HepG2 (cell line): Measurements from ENCODE around the gene RPP21. TPM values are rescaled to one million over a fixed set of nuclear protein-coding genes. Genes with fewer than 3 reads are reported as not detected.

Experiments
- ATAC-seq: fragments of 200-7000 bp; cut with Tn5 transposase; 3 replicates; pipeline ENCODE4 v1.9.1; 2020; ENCODE audit warnings: mild to moderate bottlenecking, moderate library complexity
- BruUV-seq: library from RNA; stranded (reverse); fragments of 400-500 nt; replicated peaks from 2 replicates; lab custom pipeline; 2021; lab: Mats Ljungman, UMichigan
- CTCF ChIA-PET: fragments of 300-600 bp; formaldehyde crosslinking; extraction: SDS; loops from one replicate; lab custom pipeline; 2021; ENCODE audit warnings: low total read pairs, inconsistent platforms, low intra/inter-chr PET ratio; lab: Yijun Ruan, JAX
- POLR2A ChIA-PET: fragments of 350-600 bp; sonication (Branson Sonifier 250); formaldehyde crosslinking; loops from one replicate; lab custom pipeline; 2020; ENCODE audit warnings: antibody characterized with exemption, inconsistent platforms; lab: Yijun Ruan, JAX
- DNase-seq: peaks from one replicate; pipeline ENCODE4 v3.0.0-alpha.2; 2015; ENCODE audit warnings: low spot score
- FAIRE-seq: peaks from 3 replicates; lab custom pipeline; 2011; peaks lifted over from hg19 to GRCh38; lab: Jason Lieb, UNC
- H2AFZ ChIP-seq: one replicate; pipeline ENCODE4 v1.6.1; 2011; ENCODE audit warnings: low read length, inconsistent platforms
- H3K27ac ChIP-seq: fragments of 300-600 bp; 3 replicates; pipeline ENCODE4 v1.8.0; 2011; ENCODE audit warnings: mixed run types, mild to moderate bottlenecking, mixed read lengths, low read length, inconsistent platforms; ENCODE audit not compliant: insufficient read depth; ENCODE audit errors: extremely low read length
- H3K27me3 ChIP-seq, 2 experiments: fragments of 200-600 bp in 1 of 2; 2 replicates in 1 of 2; 3 replicates in 1 of 2; pipeline versions ENCODE4 v1.6.0 to v1.8.0; 2011; ENCODE audit warnings: low read length in 2 of 2, mild to moderate bottlenecking in 2 of 2, moderate library complexity in 2 of 2, inconsistent platforms in 1 of 2; ENCODE audit not compliant: insufficient read depth in 2 of 2, control insufficient read depth in 1 of 2
- H3K36me3 ChIP-seq, 2 experiments: fragments of 200-600 bp in 1 of 2; replicated peaks in 1 of 2; 2 replicates in 1 of 2; 3 replicates in 1 of 2; pipeline versions ENCODE4 v1.5.1 to v1.8.0; 2011; ENCODE audit warnings: low read length in 2 of 2, inconsistent platforms in 1 of 2; ENCODE audit not compliant: insufficient read depth in 2 of 2, control insufficient read depth in 1 of 2
- H3K4me1 ChIP-seq: 2 replicates; pipeline ENCODE4 v1.5.1; 2012; ENCODE audit warnings: low read length, inconsistent platforms; ENCODE audit not compliant: insufficient read depth
- H3K4me2 ChIP-seq: 2 replicates; pipeline ENCODE4 v1.6.0; 2011; ENCODE audit warnings: low read depth, low read length, inconsistent platforms
- H3K4me3 ChIP-seq, 3 experiments: fragments of 200-600 bp in 1 of 3; sonication (generic), shearing (Covaris generic) in 1 of 3; replicated peaks in 1 of 3; 2 replicates each; pipeline ENCODE4 v1.5.1; 2011 to 2016; ENCODE audit warnings: low read length in 3 of 3, inconsistent platforms in 2 of 3, low read depth in 2 of 3, mild to moderate bottlenecking in 2 of 3, control low read depth in 1 of 3, mixed read lengths in 1 of 3; ENCODE audit not compliant: insufficient read depth in 1 of 3
- H3K79me2 ChIP-seq: one replicate; pipeline ENCODE4 v1.6.1; 2011; ENCODE audit warnings: low read length, inconsistent platforms; ENCODE audit not compliant: insufficient read depth
- H3K9ac ChIP-seq: 2 replicates; pipeline ENCODE4 v1.6.0; 2011; ENCODE audit warnings: mild to moderate bottlenecking, low read depth, low read length, inconsistent platforms; ENCODE audit not compliant: insufficient read depth
- H3K9me3 ChIP-seq: 2 replicates; pipeline ENCODE4 v1.5.1; 2012; ENCODE audit warnings: mild to moderate bottlenecking, low read length
- H4K20me1 ChIP-seq: 2 replicates; pipeline ENCODE4 v1.6.0; 2011; ENCODE audit warnings: inconsistent platforms, mild to moderate bottlenecking, low read length, moderate library complexity; ENCODE audit not compliant: insufficient read depth
- BCL3 ChIP-seq: sonication (generic); formaldehyde crosslinking; IDR thresholded peaks from 2 replicates; pipeline ENCODE4 v1.5.1; 2020; ENCODE audit warnings: mild to moderate bottlenecking, missing genetic modification reagents, moderate library complexity
- CBX5 ChIP-seq: sonication (generic); formaldehyde crosslinking; IDR thresholded peaks from 2 replicates; pipeline ENCODE4 v1.4.0; 2020; ENCODE audit warnings: missing genetic modification reagents, borderline replicate concordance
- FOXO1 ChIP-seq: sonication (generic); formaldehyde crosslinking; IDR thresholded peaks from 2 replicates; pipeline ENCODE4 v1.4.0; 2020; ENCODE audit warnings: missing genetic modification reagents
- NR2C2 ChIP-seq: sonication (generic); formaldehyde crosslinking; IDR thresholded peaks from 2 replicates; pipeline ENCODE4 v1.4.0; 2020; ENCODE audit warnings: missing genetic modification reagents, mild to moderate bottlenecking, moderate library complexity, borderline replicate concordance
- ZBTB10 ChIP-seq: sonication (generic); formaldehyde crosslinking; IDR thresholded peaks from 2 replicates; pipeline ENCODE4 v1.4.0; 2020; ENCODE audit warnings: missing genetic modification reagents, borderline replicate concordance
- ZNF296 ChIP-seq: sonication (generic); formaldehyde crosslinking; conservative IDR thresholded peaks from 2 replicates; pipeline ENCODE4 v1.5.0; 2020; ENCODE audit warnings: mild to moderate bottlenecking, missing genetic modification reagents
- ZNF629 ChIP-seq: sonication (generic); formaldehyde crosslinking; conservative IDR thresholded peaks from 2 replicates; pipeline ENCODE4 v1.5.0; 2020; ENCODE audit warnings: missing genetic modification reagents
- ZNF841 ChIP-seq: sonication (generic); formaldehyde crosslinking; IDR thresholded peaks from 2 replicates; pipeline ENCODE4 v1.8.1; 2023; ENCODE audit warnings: missing genetic modification reagents, borderline replicate concordance
- ZSCAN5A ChIP-seq: sonication (generic); formaldehyde crosslinking; IDR thresholded peaks from 2 replicates; pipeline ENCODE4 v1.8.0; 2022; ENCODE audit warnings: mild to moderate bottlenecking, missing genetic modification reagents, borderline replicate concordance
- WGBS: methylation state at CpG from one replicate; pipeline ENCODE4 v1.1.6; 2017; ENCODE audit warnings: low lambda C conversion rate; 5-methylcytosine and 5-hydroxymethylcytosine counted together
- in situ Hi-C: cut with HindIII; loops from 2 replicates; pipeline ENCODE4 v1.10.0; 2017; ENCODE audit warnings: low pct_unique_long_range_greater_than_20kb; ENCODE audit not compliant: extremely low pct_ligation_motif_present
- intact Hi-C: fragments of 100-400 bp; cut with micrococcal nuclease; formaldehyde crosslinking; loops from one replicate; pipeline ENCODE4 v1.10.0; 2022; ENCODE audit not compliant: unreplicated experiment
- polyA plus RNA-seq, 8 experiments: library from polyadenylated mRNA; depleted of rRNA in 3 of 8; stranded (reverse) in 7 of 8; unstranded in 1 of 8; fragments of >200 nt; fragmentation: Illumina TruSeq in 4 of 8; extraction: Trizol in 4 of 8; gene quantifications; 2 replicates each; pipeline versions ENCODE4 v1.2.1 to v1.2.3, GENCODE V29; 2011 to 2016; ENCODE audit warnings: low read depth in 4 of 8, missing spikeins in 1 of 8, mixed read lengths in 1 of 8; ENCODE audit not compliant: insufficient read depth in 1 of 8
- total RNA-seq, 5 experiments: library from RNA; depleted of rRNA; stranded (reverse); fragments of >200 nt; fragmentation: Illumina TruSeq; extraction: Trizol; gene quantifications; 2 replicates each; pipeline ENCODE4 v1.2.3, GENCODE V29; 2016; ENCODE audit warnings: low read depth in 1 of 5

The RPP21 gene
- total and polyA plus RNA-seq, 2 of the 13 experiments (the other 11 are each of a cell fraction or from before 2014, with no cell fraction given) = 53.1 to 72.3 TPM

- DNase-seq (no peak), FAIRE-seq (no peak), ATAC-seq (no peak)
- intact Hi-C loops = no loop called here
- no peaks in the 10 kb centered on the region for H3K27me3 ChIP-seq
- ChIA-PET CTCF (no interaction called here), POLR2A (interaction anchor here (0.5 kb wide), 1 partner anchor 9 kb away, joined by 3 read pairs; no protein-coding TSS in a partner anchor)
- H3K4me3 ChIP-seq = no peak overlapping the region
- no peaks in the 10 kb centered on the region for H4K20me1 ChIP-seq
- H3K9me3 ChIP-seq = no peaks in the 10 kb centered on the region
- BruUV-seq = no TSS peak
- peaks cover 3% of the 10 kb centered on the region for H3K79me2 ChIP-seq
- H2AFZ ChIP-seq = no peak overlapping the region
- H3K36me3 ChIP-seq = peaks cover 8 to 25% of the 10 kb centered on the region in 2 experiments
- WGBS = 98% methylated on average over 16 of the region's 16 CpGs
- H3K4me1 ChIP-seq = peaks cover 18% of the 10 kb centered on the region
- no peak overlapping the region for H3K4me2 ChIP-seq
- H3K27ac ChIP-seq = no peak overlapping the region
- no peak overlapping the region for H3K9ac ChIP-seq
- in situ Hi-C loops = no loop called here
- TF ChIP-seq ZNF841 (CRISPR knock-in tag) (no peak), ZBTB10 (CRISPR knock-in tag) (no peak), BCL3 (CRISPR knock-in tag) (no peak), FOXO1 (no peak), ZSCAN5A (no peak), ZNF629 (CRISPR knock-in tag) (no peak), CBX5 (CRISPR knock-in tag) (no peak), ZNF296 (no peak), NR2C2 (CRISPR knock-in tag) (no peak)
These were observed 3.2 kb upstream of the RPP21 start for GRCh38 chr6:30341728-30342127.
